ENCODE results near the gene MUC2. TPM values are rescaled to one million over a fixed set of nuclear protein-coding genes. Genes with fewer than 3 reads are reported as not detected.

The MUC2 gene
- total RNA-seq, 2 donors from 2014 or later: 0.05 TPM; not detected in 1

DNA sequence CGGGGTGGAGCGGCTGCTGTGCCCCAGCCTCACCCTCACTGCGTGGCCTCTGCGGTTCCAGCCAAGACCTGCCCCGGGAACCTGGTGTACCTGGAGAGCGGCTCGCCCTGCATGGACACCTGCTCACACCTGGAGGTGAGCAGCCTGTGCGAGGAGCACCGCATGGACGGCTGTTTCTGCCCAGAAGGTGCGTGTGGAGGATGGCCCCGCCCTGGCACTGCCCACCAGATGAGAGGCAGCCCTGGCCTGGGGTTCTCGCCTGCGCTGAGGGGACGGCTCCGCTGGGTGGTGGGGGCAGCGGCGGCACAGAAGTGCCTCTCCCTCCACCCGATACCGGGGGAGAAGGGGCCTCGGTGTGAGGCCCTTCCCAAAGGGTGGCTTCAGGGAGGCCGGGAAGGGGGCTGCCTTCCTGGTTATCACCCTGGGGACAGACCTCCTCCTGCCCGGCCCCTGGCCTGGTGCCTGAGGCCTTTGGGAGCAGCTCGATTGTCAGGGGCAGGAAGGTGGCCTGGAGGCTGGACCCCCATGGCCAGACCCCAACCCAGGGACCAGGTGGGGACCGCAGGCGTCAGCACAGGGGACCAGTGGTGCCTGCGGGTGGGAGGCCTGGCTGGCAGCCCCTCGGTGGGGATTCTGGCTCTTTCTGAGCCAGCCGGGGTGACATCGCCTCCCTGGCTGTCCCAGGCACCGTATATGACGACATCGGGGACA is 7.1 kb downstream of the MUC2 start:
- intact Hi-C loops (cut with DNase I): no loop called here
- peak; percentile 76 for DNase-seq (ENCODE audit: low spot score)

GRCh38 chr11:1082346-1082727 is 7.7 kb downstream of the MUC2 start:
- intact Hi-C loops (cut with DNase I): no loop called here
- DNase-seq (ENCODE audit: low spot score): no peak

DNA sequence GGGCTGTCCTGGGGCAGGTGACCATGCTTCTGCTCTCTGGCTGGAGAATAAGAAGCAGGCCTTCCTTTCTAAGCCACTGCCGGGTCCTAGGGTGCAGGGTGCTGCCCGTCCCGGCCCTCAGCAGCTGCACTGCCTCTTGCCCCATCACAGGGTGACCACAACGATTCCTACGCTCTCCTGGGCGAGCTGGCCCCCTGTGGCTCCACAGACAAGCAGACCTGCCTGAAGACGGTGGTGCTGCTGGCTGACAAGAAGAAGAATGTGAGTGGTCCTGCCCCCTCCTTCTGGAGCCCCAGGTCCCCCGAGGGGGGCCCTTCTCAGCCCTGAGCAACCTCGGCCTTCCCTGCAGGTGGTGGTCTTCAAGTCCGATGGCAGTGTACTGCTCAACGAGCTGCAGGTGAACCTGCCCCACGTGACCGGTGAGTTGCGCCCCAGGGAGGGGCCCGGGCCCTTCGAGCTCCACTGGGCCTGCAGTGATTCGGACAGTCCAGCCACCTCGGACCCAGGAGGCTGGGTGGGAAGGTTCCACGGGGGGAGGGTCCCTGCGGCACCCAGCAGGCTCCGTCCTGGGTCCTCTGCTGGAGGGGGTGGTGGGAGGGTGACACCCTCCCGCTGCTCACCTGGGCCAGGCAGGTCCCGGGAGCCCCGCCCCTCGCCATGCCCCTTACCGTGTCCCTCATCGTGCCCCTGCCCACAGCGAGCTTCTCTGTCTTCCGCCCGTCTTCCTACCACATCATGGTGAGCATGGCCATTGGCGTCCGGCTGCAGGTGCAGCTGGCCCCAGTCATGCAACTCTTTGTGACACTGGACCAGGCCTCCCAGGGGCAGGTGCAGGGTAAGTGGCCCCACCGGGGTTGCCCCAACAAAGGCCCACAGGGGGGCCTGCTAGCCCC is 8.3 kb downstream of the MUC2 start:
- peak; percentile 78 for DNase-seq (ENCODE audit: low spot score)

GRCh38 chr11:1083621-1084551 is 9.2 kb downstream of the MUC2 start:
- peak; percentile 72 for DNase-seq (ENCODE audit: low spot score)
- intact Hi-C loops (cut with DNase I): no loop called here

More for the DNA sequence above, 8.3 kb downstream of the MUC2 start:
- intact Hi-C loops (cut with DNase I): no loop called here

GRCh38 chr11:1084561-1085439 is 10.1 kb downstream of the MUC2 start:
- DNase-seq (ENCODE audit: low spot score): peak; percentile 76
- intact Hi-C loops (cut with DNase I): no loop called here

GRCh38 chr11:1085440-1086170 is 10.9 kb downstream of the MUC2 start:
- peak; percentile 76 for DNase-seq (ENCODE audit: low spot score)
- intact Hi-C loops (cut with DNase I): no loop called here

DNA sequence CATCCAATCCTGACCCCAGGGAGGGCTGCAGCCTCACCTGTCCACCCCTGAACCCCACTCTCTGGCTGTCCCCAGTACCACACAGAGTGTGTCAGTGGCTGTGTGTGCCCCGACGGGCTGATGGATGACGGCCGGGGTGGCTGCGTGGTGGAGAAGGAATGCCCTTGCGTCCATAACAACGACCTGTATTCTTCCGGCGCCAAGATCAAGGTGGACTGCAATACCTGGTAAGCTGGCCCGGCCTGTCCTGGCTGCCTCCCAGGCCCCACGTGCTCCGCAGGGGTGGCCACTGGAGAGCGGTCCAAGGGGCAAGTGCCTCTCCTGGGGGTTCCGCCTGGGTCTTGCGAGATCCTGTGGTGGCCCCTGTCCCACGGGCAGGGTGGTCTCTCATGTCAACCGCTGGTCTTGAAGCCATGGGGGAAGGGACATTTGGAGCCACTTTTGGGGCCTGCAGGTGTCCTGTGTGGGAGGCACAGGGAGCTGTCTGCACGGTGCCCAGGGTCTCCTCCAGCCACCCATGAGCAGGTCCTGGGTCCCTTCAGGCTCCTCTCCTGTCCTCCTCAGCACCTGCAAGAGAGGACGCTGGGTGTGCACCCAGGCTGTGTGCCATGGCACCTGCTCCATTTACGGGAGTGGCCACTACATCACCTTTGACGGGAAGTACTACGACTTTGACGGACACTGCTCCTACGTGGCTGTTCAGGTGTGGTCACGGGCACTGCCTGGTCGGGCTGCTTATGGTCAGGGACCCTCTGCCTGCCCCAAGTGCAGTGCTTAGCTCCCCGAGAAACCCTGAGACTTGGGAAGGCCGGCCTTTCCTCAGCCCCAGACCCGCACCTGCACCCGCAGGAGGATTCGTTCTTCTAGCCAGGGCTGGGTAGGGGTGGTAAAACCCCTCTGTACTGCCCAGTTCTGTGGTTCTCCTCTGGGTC is 11.8 kb downstream of the MUC2 start:
- DNase-seq (ENCODE audit: low spot score): peak; percentile 76
- intact Hi-C loops (cut with DNase I): no loop called here

DNA sequence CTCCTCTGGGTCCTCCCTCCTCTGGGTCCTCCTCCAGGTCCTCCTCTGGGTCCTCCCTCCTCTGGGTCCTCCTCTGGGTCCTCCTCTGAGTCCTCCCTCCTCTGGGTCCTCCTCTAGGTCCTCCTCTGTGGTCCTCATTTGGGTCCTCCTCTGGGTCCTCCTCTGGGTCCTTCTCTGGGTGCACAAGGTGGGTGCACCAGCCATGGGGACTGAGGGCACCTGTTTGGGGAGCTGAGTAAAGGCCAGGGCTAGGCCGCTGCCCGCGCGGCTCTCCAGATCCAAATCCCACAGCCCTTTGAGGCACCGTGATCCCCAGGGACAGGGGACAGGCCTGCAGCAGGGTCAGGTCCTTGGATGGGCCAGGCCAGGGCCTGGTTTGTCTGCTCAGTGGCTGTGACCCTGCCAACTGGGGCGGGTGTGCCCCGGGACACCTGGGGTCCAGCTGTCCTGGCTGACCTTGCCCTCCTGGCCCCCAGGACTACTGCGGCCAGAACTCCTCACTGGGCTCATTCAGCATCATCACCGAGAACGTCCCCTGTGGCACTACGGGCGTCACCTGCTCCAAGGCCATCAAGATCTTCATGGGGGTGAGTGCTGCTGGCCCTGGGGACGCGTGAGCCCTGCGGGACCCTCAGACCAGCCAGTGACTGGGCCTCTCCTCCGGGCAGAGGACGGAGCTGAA is 12.7 kb downstream of the MUC2 start:
- intact Hi-C loops (cut with DNase I): no loop called here
- DNase-seq (ENCODE audit: low spot score): peak; percentile 58

GRCh38 chr11:1087961-1088926 is 13.6 kb downstream of the MUC2 start:
- DNase-seq (ENCODE audit: low spot score): peak; percentile 83
- intact Hi-C loops (cut with DNase I): no loop called here

- intact Hi-C loops (cut with DNase I): no loop called here
- peak; percentile 78 for DNase-seq (ENCODE audit: low spot score)
Observed at GRCh38 chr11:1088927-1089737, 14.5 kb downstream of the MUC2 start.

DNA sequence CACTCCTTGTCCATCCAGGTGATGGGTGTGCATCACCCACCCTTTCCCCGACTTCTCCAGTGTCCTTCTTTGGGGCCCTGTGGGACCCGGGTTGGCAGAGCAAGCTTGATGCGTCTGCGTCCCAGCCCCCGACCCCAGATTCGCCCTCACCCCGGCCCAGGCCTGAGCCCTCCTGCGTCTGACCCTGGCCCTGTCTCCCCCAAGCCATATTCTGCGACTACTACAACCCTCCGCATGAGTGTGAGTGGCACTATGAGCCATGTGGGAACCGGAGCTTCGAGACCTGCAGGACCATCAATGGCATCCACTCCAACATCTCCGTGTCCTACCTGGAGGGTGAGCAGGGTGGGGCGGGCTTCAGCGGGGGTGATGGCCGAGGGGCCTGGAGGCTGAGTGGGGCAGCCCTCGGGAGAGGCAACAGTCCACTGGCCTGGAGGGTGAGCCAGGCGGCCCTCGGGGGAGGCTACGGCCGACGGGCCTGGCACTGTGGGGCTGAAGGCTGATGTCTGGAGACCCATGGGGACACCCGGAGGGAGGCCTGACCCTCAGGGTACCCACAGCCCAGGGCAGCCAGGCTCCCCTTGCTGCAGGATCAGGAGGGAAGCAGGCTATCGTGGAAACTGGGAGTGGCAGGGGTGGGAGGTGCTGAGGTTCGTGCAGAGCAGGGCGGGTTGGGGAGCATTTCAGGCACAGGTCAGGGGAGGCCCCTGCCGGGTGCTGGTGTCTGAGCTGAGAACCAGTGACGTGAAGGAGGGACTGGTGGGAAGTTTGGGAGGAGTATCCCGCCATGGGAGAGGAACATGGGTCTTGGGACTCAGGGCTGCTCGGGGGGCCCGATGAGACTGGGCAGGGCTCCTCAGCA is 15.3 kb downstream of the MUC2 start:
- peak; percentile 75 for DNase-seq (ENCODE audit: low spot score)
- intact Hi-C loops (cut with DNase I): no loop called here

GRCh38 chr11:1090600-1091331 is 16.1 kb downstream of the MUC2 start:
- intact Hi-C loops (cut with DNase I): no loop called here
- peak; percentile 64 for DNase-seq (ENCODE audit: low spot score)

All from posterior vena cava (tissue), 2 donors.